MM.1S (cell line): ENCODE measurements around the gene WASHC1.
"Not testable (repeated sequence)": the region's sequence is repeated elsewhere in the genome, so short reads cannot be mapped to it uniquely, and the experiment has no call there.

Source experiments
- EZH2 ChIP-seq: fragments of 300-600 bp; sonication (generic); optimal IDR thresholded peaks from 2 replicates; pipeline ENCODE3; 2017; ENCODE audit warnings: low read depth, mild to moderate bottlenecking, antibody characterized with exemption, low read length, mixed read lengths
- TF ChIP-seq, protein P1 (sequence below): fragments of 300-600 bp; sonication (generic); IDR thresholded peaks from 2 replicates; pipeline ENCODE4 v1.5.1; 2016; ENCODE audit warnings: antibody characterized with exemption, low read length, mixed read lengths

DNA sequence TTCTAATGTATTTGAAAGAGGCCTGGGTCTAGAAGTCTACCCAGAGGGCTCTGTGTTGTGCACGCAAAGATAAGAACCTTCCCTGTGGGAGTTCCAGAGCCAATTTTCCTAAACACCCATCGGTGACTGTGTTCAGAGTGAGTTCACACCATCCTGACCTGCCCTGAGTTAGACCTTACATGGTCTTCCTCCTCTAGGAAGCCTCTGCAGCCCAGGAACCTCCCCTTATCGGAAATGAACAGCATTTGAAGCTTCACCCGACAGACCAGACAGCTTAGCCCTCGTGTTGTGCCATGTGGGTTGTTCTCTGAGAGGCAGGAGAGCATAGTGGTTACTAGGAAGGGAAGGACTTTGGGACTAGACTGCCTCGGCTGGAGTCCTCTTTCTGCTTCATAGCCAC is 3.1 kb upstream of the WASHC1 start:
- TF ChIP-seq, protein P1, sequence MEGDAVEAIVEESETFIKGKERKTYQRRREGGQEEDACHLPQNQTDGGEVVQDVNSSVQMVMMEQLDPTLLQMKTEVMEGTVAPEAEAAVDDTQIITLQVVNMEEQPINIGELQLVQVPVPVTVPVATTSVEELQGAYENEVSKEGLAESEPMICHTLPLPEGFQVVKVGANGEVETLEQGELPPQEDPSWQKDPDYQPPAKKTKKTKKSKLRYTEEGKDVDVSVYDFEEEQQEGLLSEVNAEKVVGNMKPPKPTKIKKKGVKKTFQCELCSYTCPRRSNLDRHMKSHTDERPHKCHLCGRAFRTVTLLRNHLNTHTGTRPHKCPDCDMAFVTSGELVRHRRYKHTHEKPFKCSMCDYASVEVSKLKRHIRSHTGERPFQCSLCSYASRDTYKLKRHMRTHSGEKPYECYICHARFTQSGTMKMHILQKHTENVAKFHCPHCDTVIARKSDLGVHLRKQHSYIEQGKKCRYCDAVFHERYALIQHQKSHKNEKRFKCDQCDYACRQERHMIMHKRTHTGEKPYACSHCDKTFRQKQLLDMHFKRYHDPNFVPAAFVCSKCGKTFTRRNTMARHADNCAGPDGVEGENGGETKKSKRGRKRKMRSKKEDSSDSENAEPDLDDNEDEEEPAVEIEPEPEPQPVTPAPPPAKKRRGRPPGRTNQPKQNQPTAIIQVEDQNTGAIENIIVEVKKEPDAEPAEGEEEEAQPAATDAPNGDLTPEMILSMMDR, result not testable (repeated sequence)
- TF ChIP-seq EZH2, result not testable (repeated sequence)
